Caco-2 (cell line): Measurements from ENCODE around the gene SYNPO. TPM values are rescaled to one million over a fixed set of nuclear protein-coding genes. Genes with fewer than 3 reads are reported as not detected.

Source experiments
- BruUV-seq: library from RNA; stranded (reverse); fragments of 400-500 nt; replicated peaks from 2 replicates; lab custom pipeline; 2021; lab: Mats Ljungman, UMichigan
- CTCF ChIA-PET: fragments of 300-600 bp; sonication (Branson Sonifier 250); formaldehyde crosslinking; loops from one replicate; lab custom pipeline; 2022; ENCODE audit warnings: antibody characterized with exemption; lab: Charles Lee
- POLR2A ChIA-PET: fragments of 300-600 bp; sonication (Branson Sonifier 250); formaldehyde crosslinking; loops from one replicate; lab custom pipeline; 2022; ENCODE audit warnings: antibody characterized with exemption; lab: Charles Lee
- DNase-seq, 2 experiments: peaks; one replicate each; pipeline versions ENCODE4 v3.0.0 to v3.0.0-alpha.2; 2020 to 2022
- H3K27me3 ChIP-seq: replicated peaks from 2 replicates; pipeline ENCODE4 v1.6.0; 2011; ENCODE audit warnings: low read length; ENCODE audit not compliant: control insufficient read depth, insufficient read depth
- H3K36me3 ChIP-seq: 2 replicates; pipeline ENCODE4 v1.5.1; 2011; ENCODE audit warnings: low read length; ENCODE audit not compliant: control insufficient read depth, insufficient read depth
- H3K4me1 ChIP-seq: fragments of 250-450 bp; sonication (Bioruptor Pico); 2 replicates; pipeline ENCODE4 v1.5.1; 2020; ENCODE audit warnings: mild to moderate bottlenecking
- H3K4me3 ChIP-seq: 2 replicates; pipeline ENCODE4 v1.5.1; 2011; ENCODE audit warnings: low read depth, mild to moderate bottlenecking, control low read depth, low read length
- H3K9me3 ChIP-seq: fragments of 250-450 bp; sonication (Bioruptor Pico); 2 replicates; pipeline ENCODE4 v1.5.1; 2020; ENCODE audit warnings: mild to moderate bottlenecking, moderate library complexity
- H3K27ac Mint-ChIP-seq: one replicate; pipeline ENCODE4 v1.8.0; 2022; ENCODE audit warnings: mixed read lengths; ENCODE audit not compliant: unreplicated experiment
- H3K27me3 Mint-ChIP-seq: one replicate; pipeline ENCODE4 v1.8.0; 2022; ENCODE audit warnings: mixed read lengths; ENCODE audit not compliant: insufficient read depth, unreplicated experiment
- H3K36me3 Mint-ChIP-seq: one replicate; pipeline ENCODE4 v1.8.0; 2022; ENCODE audit warnings: mild to moderate bottlenecking, mixed read lengths; ENCODE audit not compliant: insufficient read depth, unreplicated experiment
- H3K4me1 Mint-ChIP-seq: one replicate; pipeline ENCODE4 v1.8.0; 2022; ENCODE audit warnings: low read depth, mixed read lengths; ENCODE audit not compliant: unreplicated experiment
- H3K4me3 Mint-ChIP-seq: one replicate; pipeline ENCODE4 v1.8.0; 2022; ENCODE audit warnings: mild to moderate bottlenecking, moderate library complexity, mixed read lengths; ENCODE audit not compliant: unreplicated experiment
- H3K9me3 Mint-ChIP-seq: one replicate; pipeline ENCODE4 v1.8.0; 2022; ENCODE audit warnings: mixed read lengths; ENCODE audit not compliant: unreplicated experiment
- intact Hi-C: fragments of 100-400 bp; cut with micrococcal nuclease; formaldehyde crosslinking; loops from one replicate; pipeline ENCODE4 v1.10.0; 2022; ENCODE audit not compliant: unreplicated experiment
- total RNA-seq: library from RNA; stranded (reverse); gene quantifications from 2 replicates; pipeline ENCODE4 v1.2.3, GENCODE V29; 2022
- TF ChIP-seq, protein P1 (sequence below), 2 experiments: fragments of 200-600 bp in 1 of 2; IDR thresholded peaks; 1 replicate in 1 of 2; 2 replicates in 1 of 2; pipeline versions ENCODE4 v1.5.1 to v1.8.0; 2011 to 2022; ENCODE audit warnings: antibody characterized with exemption in 1 of 2, control low read depth in 1 of 2, inconsistent platforms in 1 of 2, low read depth in 1 of 2, low read length in 1 of 2, mild to moderate bottlenecking in 1 of 2, moderate library complexity in 1 of 2; ENCODE audit not compliant: insufficient read depth in 1 of 2, severe bottlenecking in 1 of 2, unreplicated experiment in 1 of 2

Gene SYNPO
- total RNA-seq, 1 experiment from 2014 or later = 25.1 TPM

- Mint-ChIP-seq H3K9me3 (no peaks in the 10 kb centered on the region), H3K4me1 (no peaks in the 10 kb centered on the region), H3K27ac (no peak overlapping the region), H3K36me3 (peaks cover 60% of the 10 kb centered on the region), H3K27me3 (no peaks in the 10 kb centered on the region), H3K4me3 (no peak overlapping the region)
- Histone ChIP-seq H3K4me3 (no peak overlapping the region), H3K36me3 (peaks cover 5% of the 10 kb centered on the region), H3K4me1 (no peaks in the 10 kb centered on the region), H3K27me3 (no peaks in the 10 kb centered on the region), H3K9me3 (no peaks in the 10 kb centered on the region)
- ChIA-PET CTCF (no interaction called here), POLR2A (no interaction called here)
- no TSS peak for BruUV-seq
- intact Hi-C loops = no loop called here
- no peak for DNase-seq
- TF ChIP-seq, protein P1, sequence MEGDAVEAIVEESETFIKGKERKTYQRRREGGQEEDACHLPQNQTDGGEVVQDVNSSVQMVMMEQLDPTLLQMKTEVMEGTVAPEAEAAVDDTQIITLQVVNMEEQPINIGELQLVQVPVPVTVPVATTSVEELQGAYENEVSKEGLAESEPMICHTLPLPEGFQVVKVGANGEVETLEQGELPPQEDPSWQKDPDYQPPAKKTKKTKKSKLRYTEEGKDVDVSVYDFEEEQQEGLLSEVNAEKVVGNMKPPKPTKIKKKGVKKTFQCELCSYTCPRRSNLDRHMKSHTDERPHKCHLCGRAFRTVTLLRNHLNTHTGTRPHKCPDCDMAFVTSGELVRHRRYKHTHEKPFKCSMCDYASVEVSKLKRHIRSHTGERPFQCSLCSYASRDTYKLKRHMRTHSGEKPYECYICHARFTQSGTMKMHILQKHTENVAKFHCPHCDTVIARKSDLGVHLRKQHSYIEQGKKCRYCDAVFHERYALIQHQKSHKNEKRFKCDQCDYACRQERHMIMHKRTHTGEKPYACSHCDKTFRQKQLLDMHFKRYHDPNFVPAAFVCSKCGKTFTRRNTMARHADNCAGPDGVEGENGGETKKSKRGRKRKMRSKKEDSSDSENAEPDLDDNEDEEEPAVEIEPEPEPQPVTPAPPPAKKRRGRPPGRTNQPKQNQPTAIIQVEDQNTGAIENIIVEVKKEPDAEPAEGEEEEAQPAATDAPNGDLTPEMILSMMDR (IDR thresholded peaks at IDR 0.05; ENCODE audit: insufficient read depth in 1 of 2, low read depth in 1 of 2, low read length in 1 of 2, severe bottlenecking in 1 of 2, unreplicated experiment in 1 of 2) = no peak
These were observed 51.8 kb downstream of the SYNPO start for GRCh38 chr5:150692276-150692675.

DNA sequence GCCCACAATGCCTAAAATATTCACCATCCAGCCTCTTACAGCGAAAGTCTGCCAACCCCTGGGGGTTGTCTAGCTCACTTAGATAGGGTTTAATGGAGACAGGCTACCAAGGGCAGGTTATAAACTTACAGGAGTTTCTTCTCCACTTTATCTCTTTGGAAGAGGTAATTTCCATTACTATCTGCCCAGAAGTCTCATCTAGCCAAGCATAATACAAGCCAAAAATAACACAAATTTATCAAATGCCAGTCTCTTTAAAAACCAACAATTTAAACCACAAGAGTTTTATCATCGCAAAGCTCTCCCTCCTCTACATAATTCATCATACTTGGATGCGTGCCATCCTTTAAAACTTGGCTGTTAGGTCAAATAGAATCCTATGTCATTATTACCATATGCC lies 54.2 kb downstream of the SYNPO start:
- Mint-ChIP-seq H3K27me3 (no peaks in the 10 kb centered on the region), H3K9me3 (no peaks in the 10 kb centered on the region), H3K4me3 (no peak overlapping the region), H3K36me3 (peaks cover 75% of the 10 kb centered on the region), H3K27ac (no peak overlapping the region), H3K4me1 (no peaks in the 10 kb centered on the region)
- TF ChIP-seq, protein P1 (IDR thresholded peaks at IDR 0.05; ENCODE audit: insufficient read depth in 1 of 2, low read depth in 1 of 2, low read length in 1 of 2, severe bottlenecking in 1 of 2, unreplicated experiment in 1 of 2) = no peak
- Histone ChIP-seq H3K9me3 (no peaks in the 10 kb centered on the region), H3K27me3 (no peaks in the 10 kb centered on the region), H3K4me3 (no peak overlapping the region), H3K36me3 (peaks cover 8% of the 10 kb centered on the region), H3K4me1 (no peaks in the 10 kb centered on the region)
- no TSS peak for BruUV-seq
- ChIA-PET POLR2A (no interaction called here), CTCF (no interaction called here)
- intact Hi-C loops = no loop called here
- DNase-seq = no peak

- Histone ChIP-seq H3K4me3 (peak overlapping the region; percentile 98), H3K9me3 (no peaks in the 10 kb centered on the region), H3K4me1 (no peaks in the 10 kb centered on the region), H3K27me3 (no peaks in the 10 kb centered on the region), H3K36me3 (peaks cover 3% of the 10 kb centered on the region)
- no peak for DNase-seq
- intact Hi-C loops = loop anchor here (1.0 to 10.0 kb wide), 3 partner anchors 139 to 245 kb away; partner anchors contain the start of gene IRGM
- TF ChIP-seq, protein P1 (IDR thresholded peaks at IDR 0.05; ENCODE audit: insufficient read depth in 1 of 2, low read depth in 1 of 2, low read length in 1 of 2, severe bottlenecking in 1 of 2, unreplicated experiment in 1 of 2) = no peak
- no peaks in the 10 kb centered on the region for H3K4me1 Mint-ChIP-seq
- H3K36me3 Mint-ChIP-seq = peaks cover 34% of the 10 kb centered on the region
- CTCF ChIA-PET = interaction anchor here (0.6 to 2.6 kb wide), 9 partner anchors 14 to 250 kb away, joined by 3 to 18 read pairs (median 4); partner anchors contain the start of genes DCTN4 and SMIM3
- POLR2A ChIA-PET = interaction anchor here (0.6 to 1.7 kb wide), 9 partner anchors 17 to 140 kb away, joined by 3 to 15 read pairs (median 5); partner anchors contain the start of gene DCTN4
- H3K27ac Mint-ChIP-seq = no peak overlapping the region
- H3K9me3 Mint-ChIP-seq = no peaks in the 10 kb centered on the region
- H3K4me3 Mint-ChIP-seq = no peak overlapping the region
- BruUV-seq = no TSS peak
- H3K27me3 Mint-ChIP-seq = no peaks in the 10 kb centered on the region
These were observed 59.8 kb downstream of the SYNPO start for GRCh38 chr5:150700246-150700593.
